Glomerular visceral epithelial cell (primary cell): ENCODE data around the gene SLC38A8.
A peak's percentile ranks its signal among the peaks of the same experiment; 100 is the strongest.

Experiments
- DNase-seq: peaks from one replicate; pipeline ENCODE4 v3.0.0-alpha.2; 2016; ENCODE audit errors: extremely low spot score

Gene SLC38A8

GRCh38 chr16:84048871-84049270 is 6.3 kb upstream of the SLC38A8 start:
- DNase-seq: no peak

- no peak for DNase-seq
Measured at GRCh38 chr16:84048270-84048669, 5.7 kb upstream of the SLC38A8 start.

- no peak for DNase-seq
Measured at GRCh38 chr16:84047626-84048025, 5.0 kb upstream of the SLC38A8 start.

GRCh38 chr16:84047206-84047605 is 4.6 kb upstream of the SLC38A8 start:
- DNase-seq: no peak

GRCh38 chr16:84045818-84046470 is 3.3 kb upstream of the SLC38A8 start:
- no peak for DNase-seq

- no peak for DNase-seq
Measured at GRCh38 chr16:84045001-84045817, 2.6 kb upstream of the SLC38A8 start.

- DNase-seq: peak; percentile 42
Measured at GRCh38 chr16:84044118-84044488, 1.5 kb upstream of the SLC38A8 start.

- DNase-seq: no peak
Measured at GRCh38 chr16:84043486-84044117, 1.0 kb upstream of the SLC38A8 start.

GRCh38 chr16:84042879-84043485 is 387 bp upstream of the SLC38A8 start:
- DNase-seq: no peak

- DNase-seq: no peak
Measured at GRCh38 chr16:84041881-84042280, 714 bp downstream of the SLC38A8 start.

GRCh38 chr16:84040823-84041820 is 1.5 kb downstream of the SLC38A8 start:
- no peak for DNase-seq

GRCh38 chr16:84040226-84040822 is 2.3 kb downstream of the SLC38A8 start:
- no peak for DNase-seq

DNA sequence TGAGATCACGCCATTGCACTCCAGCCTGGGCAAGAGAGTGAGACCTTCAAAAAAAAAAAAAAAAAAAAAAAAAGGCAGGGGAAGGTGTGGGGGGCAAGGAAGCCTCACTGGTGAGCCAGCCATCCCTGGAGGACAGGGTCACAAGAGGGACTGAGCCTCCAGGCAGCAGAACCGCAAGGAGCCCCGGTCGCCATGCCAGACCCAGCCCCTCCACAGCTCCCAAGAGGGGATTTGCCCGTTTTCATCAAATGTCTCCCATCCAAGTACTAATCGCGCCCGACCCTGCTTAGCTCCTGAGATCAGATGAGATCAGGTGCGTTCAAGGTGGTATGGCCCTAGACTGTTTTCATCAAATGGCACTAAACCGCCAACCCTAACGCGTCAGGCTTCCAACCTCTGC is 2.9 kb downstream of the SLC38A8 start:
- no peak for DNase-seq

- DNase-seq: no peak
Measured at GRCh38 chr16:84038469-84038868, 4.1 kb downstream of the SLC38A8 start.

- no peak for DNase-seq
Measured at GRCh38 chr16:84036982-84037425, 5.6 kb downstream of the SLC38A8 start.

DNA sequence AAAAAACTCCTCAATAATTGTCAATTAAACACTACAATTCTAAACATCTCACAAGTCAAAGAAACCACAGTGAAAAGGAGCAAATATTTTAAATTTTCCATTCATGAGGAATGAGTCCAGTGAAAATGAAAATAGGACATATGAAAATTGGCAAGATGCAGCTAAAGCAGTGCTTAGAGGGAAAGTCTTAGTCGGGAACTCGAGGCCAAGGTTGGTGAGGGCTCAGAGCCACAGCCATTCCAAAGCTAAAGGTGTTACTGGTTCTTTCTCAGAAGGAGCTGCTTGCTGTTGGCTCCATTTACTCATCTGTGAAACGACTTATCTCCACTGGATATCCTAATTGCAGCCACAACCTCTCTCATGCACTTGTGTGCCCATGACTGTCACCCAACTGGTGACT is 6.5 kb downstream of the SLC38A8 start:
- DNase-seq: no peak

DNA sequence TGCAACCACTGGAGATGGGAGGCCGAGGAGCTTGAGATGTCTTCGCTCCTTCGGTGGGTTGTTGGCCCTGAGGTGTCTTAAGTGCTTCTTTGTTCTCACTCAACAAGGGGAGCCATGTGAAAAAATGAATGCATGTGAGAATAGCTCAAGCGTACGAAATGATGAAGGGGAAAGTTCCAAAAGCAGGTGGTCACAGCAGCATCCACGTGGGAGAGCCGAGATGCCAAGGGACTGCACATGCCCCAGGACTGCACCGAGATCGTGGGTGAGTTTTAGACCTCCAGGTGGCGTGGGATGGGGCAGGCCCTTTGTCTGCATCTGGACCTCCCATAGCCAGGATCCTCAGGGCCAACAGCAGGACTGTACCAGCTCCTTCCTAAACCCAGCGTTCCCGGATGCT is 8.1 kb downstream of the SLC38A8 start:
- DNase-seq: no peak

- DNase-seq: no peak
Measured at GRCh38 chr16:84033251-84034195, 9.1 kb downstream of the SLC38A8 start.

GRCh38 chr16:84032458-84033178 is 10.0 kb downstream of the SLC38A8 start:
- DNase-seq: no peak
